GM18951 (cell line): ENCODE data around the gene GTPBP1.

ENCODE experiments used
- POLR2A ChIP-seq: IDR thresholded peaks from 4 replicates; pipeline ENCODE4 v1.6.1; 2011; ENCODE audit warnings: mild to moderate bottlenecking; ENCODE audit not compliant: insufficient read length, insufficient read depth; ENCODE audit errors: extremely low read depth
- in situ Hi-C: fragments of 300-500 bp; cut with MboI; formaldehyde crosslinking; loops from one replicate; pipeline ENCODE4 v1.12.0; 2022; ENCODE audit warnings: low sequenced_read_pairs, mixed read lengths, inconsistent platforms; ENCODE audit not compliant: unreplicated experiment

GTPBP1 gene

DNA sequence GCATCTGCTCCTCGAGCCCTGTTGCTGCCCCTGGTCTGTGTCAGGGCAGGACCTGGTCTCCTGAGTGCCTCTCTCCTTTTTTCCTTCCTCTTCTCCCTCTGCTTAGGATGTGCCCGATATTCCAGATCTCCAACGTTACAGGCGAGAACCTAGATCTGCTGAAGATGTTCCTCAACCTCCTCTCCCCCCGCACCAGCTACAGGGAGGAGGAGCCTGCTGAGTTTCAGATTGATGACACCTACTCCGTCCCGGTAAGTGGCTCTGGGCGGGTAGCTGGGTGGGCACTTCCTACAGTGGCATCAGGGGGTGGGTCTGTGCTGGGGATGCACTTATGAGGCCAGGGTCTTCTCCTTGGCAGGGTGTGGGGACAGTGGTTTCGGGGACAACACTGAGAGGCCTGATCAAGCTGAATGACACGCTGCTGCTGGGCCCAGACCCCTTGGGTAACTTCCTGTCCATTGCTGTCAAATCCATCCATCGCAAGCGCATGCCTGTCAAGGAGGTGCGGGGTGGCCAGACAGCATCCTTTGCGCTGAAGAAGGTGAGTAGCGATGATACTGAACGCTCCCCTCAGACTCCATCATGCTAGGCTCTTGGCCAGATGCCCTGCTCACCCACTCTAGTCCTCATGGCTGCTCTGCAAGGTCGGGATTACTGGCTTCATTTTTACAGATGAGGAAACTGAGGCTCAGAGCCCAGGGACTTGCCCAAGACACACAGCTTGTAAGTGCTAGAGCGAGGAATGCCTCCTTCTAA, 20.3 kb downstream of the GTPBP1 start:
- in situ Hi-C loops: no loop called here
- no peak for TF ChIP-seq POLR2A

DNA sequence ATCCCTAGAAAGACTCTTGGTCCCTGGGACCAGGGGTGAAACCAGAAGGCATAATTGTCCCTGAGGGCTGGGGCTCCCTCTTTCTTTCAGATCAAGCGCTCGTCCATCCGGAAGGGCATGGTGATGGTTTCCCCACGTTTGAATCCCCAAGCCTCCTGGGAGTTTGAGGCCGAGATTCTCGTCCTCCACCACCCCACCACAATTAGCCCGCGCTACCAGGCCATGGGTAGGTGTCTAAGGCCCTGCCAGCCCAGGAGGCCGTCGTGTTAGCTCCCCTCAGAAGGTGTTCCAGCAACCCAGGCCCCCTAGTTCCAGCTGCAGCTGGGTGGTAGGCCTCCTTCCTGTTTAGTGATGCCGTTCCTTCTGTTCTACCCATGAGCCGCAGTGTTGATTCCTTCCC, 21.4 kb downstream of the GTPBP1 start:
- no peak for TF ChIP-seq POLR2A
- in situ Hi-C loops: no loop called here

DNA sequence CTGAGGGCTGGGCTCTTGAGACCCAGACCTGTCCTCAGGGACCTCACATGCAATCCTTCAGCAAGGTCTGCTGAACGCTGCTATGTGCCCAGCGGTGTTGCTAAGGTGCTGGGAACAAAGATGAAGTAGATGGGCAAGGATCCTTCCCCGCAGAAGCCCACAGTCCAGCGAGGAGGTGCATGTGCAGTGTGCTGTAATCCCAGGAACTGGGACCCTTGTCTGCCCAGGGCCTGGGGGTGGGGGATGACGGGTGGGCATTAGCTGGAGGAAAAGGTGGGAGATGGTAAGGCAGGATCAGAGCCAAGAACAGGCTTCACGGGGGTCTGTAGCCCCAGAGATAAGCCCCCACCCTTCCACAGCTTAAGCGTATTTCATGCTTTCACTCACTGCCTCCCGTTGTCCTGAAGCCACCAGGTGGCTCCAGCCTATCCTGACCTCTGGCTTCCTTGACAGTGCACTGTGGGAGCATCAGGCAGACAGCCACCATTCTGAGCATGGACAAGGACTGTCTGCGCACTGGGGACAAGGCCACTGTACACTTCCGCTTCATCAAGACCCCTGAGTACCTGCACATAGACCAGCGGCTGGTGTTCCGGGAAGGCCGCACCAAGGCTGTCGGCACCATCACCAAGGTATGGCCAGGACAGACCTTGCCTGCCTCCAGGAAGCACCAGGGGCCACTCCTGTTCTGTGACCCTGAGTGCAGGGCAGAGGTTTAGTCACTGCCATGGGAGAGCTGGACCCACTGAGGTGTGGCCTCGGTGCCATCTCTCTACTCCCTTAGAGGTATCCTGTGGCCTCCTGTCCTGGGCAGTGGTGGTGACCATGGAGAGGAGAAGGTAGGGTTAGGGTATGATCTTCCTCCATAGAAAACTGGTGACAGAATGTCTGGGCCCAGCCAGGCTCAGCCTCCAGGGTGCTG, 22.0 kb downstream of the GTPBP1 start:
- TF ChIP-seq POLR2A: no peak
- in situ Hi-C loops: no loop called here

DNA sequence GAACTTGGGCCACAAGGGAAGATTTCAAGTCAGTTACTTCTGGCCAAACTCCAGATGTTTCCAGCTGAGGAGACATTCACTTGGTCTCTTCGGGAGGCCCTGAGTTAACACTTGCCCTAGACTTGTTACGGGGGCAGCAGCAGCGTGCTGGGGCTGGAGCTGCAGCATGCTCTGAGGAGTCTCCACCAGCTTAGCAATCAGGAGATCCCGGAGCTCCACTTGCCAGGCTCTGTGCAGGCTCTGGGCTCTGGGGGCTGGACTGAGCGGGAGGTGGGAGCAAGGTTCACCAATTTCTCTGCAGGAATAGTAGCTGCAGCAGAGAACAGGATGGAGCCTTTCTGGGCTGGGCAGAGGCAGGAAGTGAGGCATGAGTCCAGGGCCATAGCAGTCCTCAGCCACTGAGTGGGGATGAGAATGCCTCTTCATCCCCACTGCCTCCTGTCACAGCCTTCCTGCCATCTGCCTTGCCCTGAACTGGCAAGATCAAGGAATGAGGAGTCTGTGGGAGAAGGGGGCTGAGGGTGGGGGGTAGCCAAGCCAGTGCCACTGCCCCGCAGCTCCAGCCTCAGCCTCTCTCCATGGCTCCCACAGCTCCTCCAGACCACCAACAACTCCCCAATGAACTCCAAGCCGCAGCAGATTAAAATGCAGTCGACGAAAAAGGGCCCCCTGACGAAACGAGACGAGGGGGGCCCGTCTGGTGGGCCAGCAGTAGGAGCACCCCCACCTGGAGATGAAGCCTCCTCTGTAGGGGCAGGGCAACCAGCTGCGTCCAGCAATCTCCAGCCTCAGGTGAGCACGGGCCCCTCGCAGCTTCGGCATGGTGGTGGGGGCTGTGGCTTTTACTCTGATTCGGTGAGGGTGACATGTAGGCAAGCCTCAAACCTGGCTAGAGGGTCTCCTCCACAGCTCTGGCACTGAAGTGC, 23.4 kb downstream of the GTPBP1 start:
- in situ Hi-C loops: no loop called here
- no peak for TF ChIP-seq POLR2A

DNA sequence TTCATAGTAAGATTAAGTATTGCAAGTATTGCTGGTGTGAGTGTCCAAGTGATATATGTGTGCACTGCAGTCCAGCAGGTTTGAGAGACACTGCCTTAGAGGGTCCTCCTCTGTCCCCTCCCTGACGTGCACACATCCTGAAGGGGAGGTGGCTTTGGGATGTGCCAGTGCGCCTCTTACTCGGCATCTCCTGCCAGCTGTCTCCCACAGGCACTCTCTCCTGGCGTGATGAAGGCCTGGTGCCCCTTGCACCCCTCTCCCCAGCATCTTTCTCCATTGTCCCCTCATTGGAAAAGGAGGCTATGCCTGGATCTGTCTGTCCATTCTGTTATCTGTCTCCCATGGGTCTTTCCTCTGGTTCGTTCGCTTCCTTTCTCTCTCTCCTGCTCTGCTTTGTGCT, 24.2 kb downstream of the GTPBP1 start:
- in situ Hi-C loops: no loop called here
- no peak for TF ChIP-seq POLR2A

DNA sequence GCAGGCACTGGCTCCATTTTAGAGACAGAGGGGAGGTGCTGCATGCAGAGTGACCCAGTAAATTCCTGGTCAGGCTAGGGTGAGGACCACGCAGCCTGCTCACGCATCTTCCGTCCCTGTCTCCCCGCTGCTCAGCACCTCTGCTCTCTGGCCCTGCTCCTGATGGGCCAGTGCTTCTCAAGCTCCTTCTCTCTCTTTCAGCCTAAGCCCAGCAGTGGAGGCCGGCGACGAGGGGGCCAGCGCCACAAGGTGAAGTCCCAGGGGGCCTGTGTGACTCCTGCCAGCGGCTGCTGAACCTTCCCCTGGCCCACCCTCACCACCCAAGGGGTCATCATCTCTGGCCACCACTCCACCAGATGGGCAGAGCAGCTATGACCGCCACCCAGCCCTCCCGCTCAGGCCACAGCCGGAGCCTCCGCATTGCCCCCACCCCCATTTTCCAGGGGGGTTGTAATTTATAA, 24.7 kb downstream of the GTPBP1 start:
- no peak for TF ChIP-seq POLR2A
- in situ Hi-C loops: no loop called here

DNA sequence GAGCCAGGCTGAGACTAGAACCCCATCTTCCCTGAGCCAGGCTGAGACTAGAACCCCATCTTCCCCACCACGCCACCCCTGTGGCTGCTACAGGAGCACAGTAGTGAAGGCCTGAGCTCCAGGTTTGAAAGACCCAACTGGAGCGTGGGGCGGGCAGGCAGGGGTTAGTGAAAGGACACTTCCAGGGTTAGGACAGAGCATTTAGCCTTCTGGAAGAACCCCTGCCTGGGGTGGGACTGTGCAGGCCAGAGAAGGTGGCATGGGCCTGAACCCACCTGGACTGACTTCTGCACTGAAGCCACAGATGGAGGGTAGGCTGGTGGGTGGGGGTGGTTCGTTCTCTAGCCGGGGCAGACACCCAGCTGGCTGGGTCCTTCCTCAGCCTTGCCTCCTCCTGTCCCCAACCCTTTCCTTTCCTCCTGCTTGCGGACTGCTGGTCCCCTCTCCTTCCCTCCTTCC, 26.0 kb downstream of the GTPBP1 start:
- no peak for TF ChIP-seq POLR2A
- in situ Hi-C loops: no loop called here

DNA sequence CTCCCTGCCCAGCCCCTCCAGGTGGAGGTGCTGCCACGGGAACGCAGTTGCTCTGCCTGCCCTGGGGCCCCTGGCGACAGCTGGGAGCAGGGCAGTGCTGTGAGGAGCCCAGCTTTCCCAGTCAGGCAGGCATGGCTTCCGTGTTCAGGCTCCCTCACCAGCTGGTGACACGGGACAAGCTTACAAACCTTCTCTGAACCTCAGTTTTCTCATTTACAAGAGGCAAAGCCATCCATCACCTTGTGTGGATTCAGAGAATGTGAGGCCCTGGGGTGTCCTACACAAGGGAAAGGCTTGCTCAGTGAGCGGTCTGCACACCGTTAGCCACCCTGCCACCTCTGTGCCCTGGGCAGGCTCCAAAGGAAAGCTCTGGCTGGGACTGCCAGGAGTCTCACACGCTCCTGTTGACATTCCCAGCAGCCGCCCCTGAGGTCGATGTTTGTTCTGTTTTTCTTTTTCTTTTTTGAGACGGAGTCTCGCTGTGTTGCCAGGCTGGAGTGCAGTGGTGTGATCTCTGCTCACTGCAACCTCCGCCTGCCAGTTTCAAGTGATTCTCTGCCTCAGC, 26.6 kb downstream of the GTPBP1 start:
- in situ Hi-C loops: no loop called here
- no peak for TF ChIP-seq POLR2A

DNA sequence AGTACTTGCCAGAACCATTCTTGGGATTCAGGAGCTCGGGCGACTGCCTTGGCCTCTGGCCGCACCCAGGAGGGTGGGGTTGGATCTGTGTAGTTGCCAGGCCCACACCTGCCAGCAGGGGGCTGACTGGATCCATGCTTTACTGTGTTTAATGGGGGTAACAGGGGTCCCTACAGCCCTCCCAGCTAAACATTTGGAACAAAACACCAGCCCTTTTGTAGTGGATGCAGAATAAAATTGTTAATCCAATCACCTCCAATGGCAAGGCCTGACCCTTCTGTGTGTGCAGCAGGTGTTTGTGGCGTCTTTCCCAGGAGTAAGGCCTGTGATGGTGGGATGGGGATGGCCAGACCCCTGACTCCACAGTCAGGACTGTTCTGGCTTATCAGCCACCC, 27.6 kb downstream of the GTPBP1 start:
- in situ Hi-C loops: no loop called here

DNA sequence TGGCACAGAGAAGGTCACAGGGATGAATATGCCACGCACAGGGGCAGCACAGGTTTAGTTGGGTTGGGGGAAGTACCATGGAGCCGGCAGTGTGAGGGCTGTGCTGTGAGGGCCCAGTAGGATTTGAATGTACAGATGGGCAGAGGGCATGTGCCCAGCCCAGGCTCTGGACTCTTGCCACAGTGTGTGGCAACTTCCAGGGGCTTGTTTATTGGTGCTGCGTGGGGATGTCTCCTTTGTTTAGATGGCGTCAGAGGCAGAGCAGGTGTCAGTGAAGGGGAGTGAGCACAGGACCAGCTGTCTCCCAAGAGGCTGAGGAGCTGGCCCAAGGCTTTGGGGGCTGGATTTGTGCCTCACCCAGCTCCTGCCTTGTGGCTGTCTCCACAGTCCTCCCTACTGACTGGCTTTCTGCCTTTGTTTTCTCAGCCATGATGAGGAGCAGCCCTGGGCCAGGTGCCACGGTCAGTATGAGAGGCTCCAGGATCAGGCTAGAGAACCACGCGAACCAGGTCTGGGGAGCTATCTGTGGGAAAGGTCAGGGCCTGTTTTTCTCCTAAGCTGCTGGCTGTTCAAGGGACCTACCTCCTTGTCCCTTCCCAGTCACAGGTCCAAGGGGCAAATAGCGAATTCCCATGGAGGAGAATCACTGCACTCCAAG, 28.1 kb downstream of the GTPBP1 start:
- TF ChIP-seq POLR2A: no peak
- in situ Hi-C loops: no loop called here

More for the DNA sequence above, 27.6 kb downstream of the GTPBP1 start:
- TF ChIP-seq POLR2A: peak; percentile 6

DNA sequence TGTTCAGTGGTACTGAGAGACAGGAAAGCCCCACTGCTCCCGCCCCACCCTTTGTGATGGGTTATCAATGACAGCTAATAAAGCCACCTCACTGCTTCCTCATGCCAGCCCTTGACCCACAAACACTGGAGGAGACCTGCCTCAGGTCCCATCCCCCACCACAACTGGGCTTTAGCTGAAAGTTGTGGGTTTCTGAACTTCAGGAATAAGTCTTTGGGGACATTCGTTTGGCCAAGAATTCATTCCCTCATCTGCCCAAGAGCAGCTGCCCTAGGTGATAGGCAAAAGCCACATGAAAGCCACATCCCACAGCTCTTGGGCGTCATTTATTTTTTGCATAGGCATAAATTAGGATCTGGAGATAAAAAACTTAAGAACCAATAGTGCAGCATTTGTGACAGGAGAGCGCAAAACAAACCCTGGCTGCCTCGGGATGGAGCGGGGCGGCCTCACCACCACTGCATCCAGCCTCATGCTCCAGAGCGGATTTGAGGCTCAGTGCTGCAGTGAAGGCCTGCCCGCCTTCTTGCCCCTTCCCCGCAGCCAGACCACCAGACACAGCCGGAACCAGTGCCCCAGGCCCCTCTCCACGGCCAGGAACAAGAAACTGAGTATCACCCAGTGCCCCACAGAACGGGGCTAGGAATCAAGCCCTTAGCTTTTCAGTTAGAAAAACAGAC, 28.8 kb downstream of the GTPBP1 start:
- in situ Hi-C loops: no loop called here
- TF ChIP-seq POLR2A: no peak

DNA sequence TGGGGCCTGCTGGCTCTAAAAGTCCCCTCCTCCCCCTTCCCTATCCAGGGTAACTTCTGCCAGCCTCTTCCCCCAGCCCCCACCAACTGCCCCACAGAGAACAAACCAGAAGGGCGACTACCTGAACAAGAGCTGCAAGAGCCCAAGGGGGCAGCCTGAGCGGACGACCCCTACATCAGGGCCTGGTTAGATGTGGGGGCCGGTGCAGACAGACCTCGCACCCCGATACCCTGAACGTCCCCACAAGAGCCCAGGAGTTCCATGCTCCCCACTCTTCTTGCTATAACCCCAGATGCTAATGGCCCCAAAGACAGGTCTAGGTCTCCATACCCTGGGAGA, 29.4 kb downstream of the GTPBP1 start:
- in situ Hi-C loops: no loop called here
- peak; percentile 7 for TF ChIP-seq POLR2A
